Ovary (tissue), 9 donors: Measurements from ENCODE around the gene DLX3. TPM values are rescaled to one million over a fixed set of nuclear protein-coding genes. Genes with fewer than 3 reads are reported as not detected.

Experiments
- DNase-seq, 5 donors: peaks; one replicate each; pipeline ENCODE4 v3.0.0-alpha.2; 2019 to 2020
- H3K27ac ChIP-seq, 2 donors: fragments of 200-600 bp; one replicate each; pipeline versions ENCODE4 v1.5.1 to v1.8.0; 2019 to 2022
- H3K27me3 ChIP-seq: fragments of 200-600 bp; one replicate; pipeline ENCODE4 v1.8.0; 2022
- H3K36me3 ChIP-seq: fragments of 200-600 bp; sonication (generic); one replicate; pipeline ENCODE4 v1.5.1; 2019
- H3K4me1 ChIP-seq: one replicate; pipeline ENCODE4 v1.8.1; 2013; ENCODE audit warnings: mild to moderate bottlenecking, moderate library complexity; ENCODE audit not compliant: insufficient read depth
- H3K4me3 ChIP-seq: fragments of 200-600 bp; sonication (generic); one replicate; pipeline ENCODE4 v1.5.1; 2017
- H3K9me3 ChIP-seq, 2 donors: fragments of 200-600 bp in 1 of 2; sonication (generic) in 1 of 2; one replicate each; pipeline versions ENCODE4 v1.5.1 to v1.8.1; 2013 to 2019; ENCODE audit warnings: mild to moderate bottlenecking in 1 of 2, moderate library complexity in 1 of 2
- EP300 ChIP-seq: sonication (generic); formaldehyde crosslinking; IDR thresholded peaks from one replicate; pipeline ENCODE4 v1.6.1; 2017; ENCODE audit warnings: antibody characterized with exemption
- POLR2A ChIP-seq: fragments of 450-650 bp; IDR thresholded peaks from one replicate; pipeline ENCODE4 v1.6.1; 2017; ENCODE audit warnings: antibody characterized with exemption, mild to moderate bottlenecking, moderate library complexity
- WGBS, 3 donors: extraction: QIAGEN DNeasy Blood & Tissue Kit in 1 of 3; methylation state at CpG; one replicate each; pipeline versions ENCODE4 v1.1.5 to v1.1.7; 2013 to 2017; 5-methylcytosine and 5-hydroxymethylcytosine counted together
- intact Hi-C, 4 donors: fragments of 100-400 bp; cut with DNase I; formaldehyde crosslinking; loops; one replicate each; pipeline versions ENCODE4 v1.11.0 to v1.15.1; 2022 to 2023
- polyA plus RNA-seq, 2 donors: library from polyadenylated mRNA; stranded (reverse); fragments of 200-250 nt in 1 of 2; fragments of 350-450 nt in 1 of 2; fragmentation: Illumina TruSeq in 1 of 2; extraction: RNeasy Lipid Tissue Mini Kit (QIAGEN cat#74804) in 1 of 2; gene quantifications; one replicate each; pipeline ENCODE4 v1.2.3, GENCODE V29; 2013 to 2014
- total RNA-seq, 7 donors: library from RNA; depleted of rRNA in 2 of 7; stranded (reverse); fragments of >200 nt in 2 of 7; fragmentation: NEBNext Ultra II Directional in 3 of 7; extraction: Animal tissue kit (Norgen Biotek cat#: 25700) in 3 of 7; gene quantifications; one replicate each; pipeline versions ENCODE4 v1.1.0 to v1.2.4, GENCODE V29; 2016 to 2023
- TF ChIP-seq, protein P1 (sequence below), 3 donors: fragments of 450-650 bp in 2 of 3; fragments of 200-600 bp in 1 of 3; IDR thresholded peaks; one replicate each; pipeline versions ENCODE4 v1.5.1 to v1.8.0; 2016 to 2022; ENCODE audit warnings: antibody characterized with exemption in 3 of 3, mild to moderate bottlenecking in 1 of 3
- donor health status: DM: no; HTN: no; CAD: no; lungs with moderate emphysema.
- donor health status: DM: no; HTN: no; CAD: no.
- donor health status: Bipolar disorder and iron deficiency.
- donor health status: DM: yes; HTN: yes; CAD: no.
- donor health status: DM: no; HTN: no; CAD: no.
- donor health status: DM: yes; HTN: yes; CAD: no.

The DLX3 gene
- total and polyA plus RNA-seq, 9 donors, result 0.10 to 1.3 (median 0.28) TPM; not detected in 1

DNA sequence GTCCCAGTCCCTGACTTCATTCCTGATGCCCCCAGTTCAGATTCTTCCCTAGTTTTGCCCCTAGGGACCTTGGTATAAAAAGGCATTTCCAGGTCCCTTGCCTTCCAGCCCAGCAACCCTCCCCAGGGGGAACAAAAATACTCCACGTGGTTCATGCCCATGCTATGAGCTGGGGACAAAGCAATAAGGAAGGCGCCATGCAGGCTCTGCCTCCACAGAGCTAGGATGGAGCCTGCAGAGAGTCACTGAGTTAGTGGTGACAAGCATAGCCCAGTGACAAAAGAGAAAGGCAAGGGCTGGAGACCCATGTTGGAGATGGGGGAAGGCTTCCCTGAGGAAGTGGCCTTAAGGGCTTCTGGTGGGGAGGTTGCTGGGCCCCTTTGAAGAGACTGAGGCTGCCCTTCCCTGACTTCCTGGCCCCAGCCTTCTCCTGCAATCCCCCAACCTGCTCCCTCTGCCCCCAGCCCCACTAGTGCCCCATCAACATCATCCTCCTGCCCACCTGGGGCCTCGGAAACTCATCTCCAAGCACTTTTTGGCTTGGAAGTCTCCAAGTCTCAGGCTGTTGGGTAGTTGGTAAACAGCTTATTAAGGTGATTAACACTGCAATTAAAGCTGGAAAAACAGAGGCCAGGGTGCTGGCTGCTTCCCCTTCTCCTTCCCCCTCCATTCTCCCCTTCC is 9.6 kb downstream of the DLX3 start:
- TF ChIP-seq, protein P1, sequence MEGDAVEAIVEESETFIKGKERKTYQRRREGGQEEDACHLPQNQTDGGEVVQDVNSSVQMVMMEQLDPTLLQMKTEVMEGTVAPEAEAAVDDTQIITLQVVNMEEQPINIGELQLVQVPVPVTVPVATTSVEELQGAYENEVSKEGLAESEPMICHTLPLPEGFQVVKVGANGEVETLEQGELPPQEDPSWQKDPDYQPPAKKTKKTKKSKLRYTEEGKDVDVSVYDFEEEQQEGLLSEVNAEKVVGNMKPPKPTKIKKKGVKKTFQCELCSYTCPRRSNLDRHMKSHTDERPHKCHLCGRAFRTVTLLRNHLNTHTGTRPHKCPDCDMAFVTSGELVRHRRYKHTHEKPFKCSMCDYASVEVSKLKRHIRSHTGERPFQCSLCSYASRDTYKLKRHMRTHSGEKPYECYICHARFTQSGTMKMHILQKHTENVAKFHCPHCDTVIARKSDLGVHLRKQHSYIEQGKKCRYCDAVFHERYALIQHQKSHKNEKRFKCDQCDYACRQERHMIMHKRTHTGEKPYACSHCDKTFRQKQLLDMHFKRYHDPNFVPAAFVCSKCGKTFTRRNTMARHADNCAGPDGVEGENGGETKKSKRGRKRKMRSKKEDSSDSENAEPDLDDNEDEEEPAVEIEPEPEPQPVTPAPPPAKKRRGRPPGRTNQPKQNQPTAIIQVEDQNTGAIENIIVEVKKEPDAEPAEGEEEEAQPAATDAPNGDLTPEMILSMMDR (IDR thresholded peaks at IDR 0.05), result no peak
- TF ChIP-seq EP300, result no peak
- no peak for TF ChIP-seq POLR2A

DNA sequence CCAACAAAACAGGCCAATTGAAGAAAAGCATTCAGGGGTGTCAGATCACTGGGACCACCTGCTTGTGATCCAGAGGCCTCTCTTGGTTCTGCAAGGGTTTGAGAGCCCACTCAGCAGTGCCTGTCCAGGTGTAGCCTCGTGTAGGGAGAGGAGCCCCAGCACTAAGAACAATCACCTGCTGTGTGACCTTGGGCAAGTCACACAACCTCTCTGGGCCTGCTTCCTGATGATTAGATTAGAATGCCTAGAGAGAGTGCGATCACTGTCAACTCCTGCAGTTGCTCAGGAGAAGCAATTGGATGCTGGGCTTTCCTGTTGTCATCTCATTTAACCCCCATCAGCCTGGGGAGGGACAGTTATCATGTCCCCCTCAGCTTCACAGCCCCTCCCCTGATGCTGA is 10.2 kb downstream of the DLX3 start:
- H3K4me1 ChIP-seq, result peaks cover 3% of the 10 kb centered on the region
- no peaks in the 10 kb centered on the region for H3K27me3 ChIP-seq
- WGBS, 3 donors, result 55 to 58% (median 56%) methylated on average over 2 of the region's 2 CpGs
- no peaks in the 10 kb centered on the region for H3K36me3 ChIP-seq
- no peaks in the 10 kb centered on the region for H3K9me3 ChIP-seq
- no peak for TF ChIP-seq POLR2A
- TF ChIP-seq, protein P1 (IDR thresholded peaks at IDR 0.05), result no peak
- TF ChIP-seq EP300, result no peak
- no peak overlapping the region for H3K27ac ChIP-seq
- intact Hi-C loops, result loop anchor here in 1 of 4 donors (10.0 kb wide), 1 partner anchor 280 kb away; the partner anchor contains the start of gene SLC35B1
- H3K4me3 ChIP-seq, result no peak overlapping the region
- DNase-seq, result no peak

More for the DNA sequence above, 9.6 kb downstream of the DLX3 start:
- Histone ChIP-seq H3K27me3 (no peaks in the 10 kb centered on the region), H3K4me1 (peaks cover 3% of the 10 kb centered on the region), H3K27ac (no peak overlapping the region), H3K9me3 (no peaks in the 10 kb centered on the region), H3K4me3 (no peak overlapping the region), H3K36me3 (no peaks in the 10 kb centered on the region)
- 60 to 62% (median 61%) methylated on average over 3 of the region's 3 CpGs for WGBS, 3 donors
- no peak for DNase-seq
- intact Hi-C loops, result loop anchor here in 1 of 4 donors (10.0 kb wide), 1 partner anchor 281 kb away; the partner anchor contains the start of gene SLC35B1

DNA sequence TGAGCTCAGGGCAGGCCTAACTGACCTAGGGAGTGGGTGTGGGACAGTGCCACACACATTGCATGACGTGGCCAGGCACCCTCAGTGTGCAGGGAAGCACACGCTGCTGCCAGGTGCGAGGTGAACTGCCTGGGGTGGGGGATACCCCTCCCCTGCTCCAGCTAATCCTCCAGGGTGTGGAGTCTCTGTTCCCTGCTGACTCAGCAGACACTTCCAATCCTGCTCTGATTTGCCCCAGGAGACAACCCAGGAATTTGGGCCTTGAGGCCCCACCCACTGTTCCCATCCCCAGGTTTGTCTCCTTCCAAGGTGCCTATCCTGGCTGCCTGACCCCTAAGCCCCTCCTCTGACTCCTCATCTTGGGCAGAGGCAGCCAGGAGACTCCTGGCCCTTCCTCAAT is 10.7 kb downstream of the DLX3 start:
- Histone ChIP-seq H3K4me3 (no peak overlapping the region), H3K4me1 (peaks cover 3% of the 10 kb centered on the region), H3K27ac (no peak overlapping the region), H3K36me3 (no peaks in the 10 kb centered on the region), H3K27me3 (no peaks in the 10 kb centered on the region), H3K9me3 (no peaks in the 10 kb centered on the region)
- no peak for DNase-seq
- intact Hi-C loops, result loop anchor here in 1 of 4 donors (10.0 kb wide), 1 partner anchor 279 kb away; the partner anchor contains the start of gene SLC35B1
- TF ChIP-seq EP300 (no peak), POLR2A (no peak)
- TF ChIP-seq, protein P1 (IDR thresholded peaks at IDR 0.05), result no peak
- WGBS, 3 donors, result 70 to 77% (median 74%) methylated on average over 3 of the region's 3 CpGs

DNA sequence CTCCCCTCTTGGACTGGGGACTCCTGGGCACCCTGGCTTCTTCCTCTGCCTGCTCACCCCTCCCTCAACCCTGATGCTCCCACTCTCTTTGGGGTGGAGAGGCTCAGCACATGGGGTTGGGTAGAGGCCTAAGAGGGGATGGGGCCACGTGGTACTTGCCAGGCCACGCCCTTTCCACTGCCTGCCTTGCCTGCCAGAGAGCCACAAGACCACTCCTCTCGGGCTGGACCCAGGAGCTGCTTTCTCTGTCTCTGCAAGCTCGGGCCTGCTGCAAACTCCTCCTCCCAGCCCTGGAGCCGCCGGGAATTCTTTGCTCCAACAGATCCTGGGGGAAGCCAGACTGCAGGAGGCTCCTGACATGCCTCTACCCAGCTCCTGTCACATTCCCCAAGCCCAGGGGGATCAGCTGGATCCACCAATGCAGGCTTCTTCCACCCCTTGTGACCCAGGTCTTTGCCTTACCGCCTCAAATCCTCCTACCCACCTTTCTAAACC is 14.3 kb downstream of the DLX3 start:
- H3K4me1 ChIP-seq, result no peaks in the 10 kb centered on the region
- no peaks in the 10 kb centered on the region for H3K9me3 ChIP-seq
- WGBS, 3 donors, result 40 to 44% (median 42%) methylated on average over 7 of the region's 7 CpGs
- no peak overlapping the region for H3K4me3 ChIP-seq
- no peak overlapping the region for H3K27ac ChIP-seq
- no peak for DNase-seq
- TF ChIP-seq, protein P1 (IDR thresholded peaks at IDR 0.05), result no peak
- TF ChIP-seq POLR2A, result no peak
- TF ChIP-seq EP300, result no peak
- intact Hi-C loops, result loop anchor here in 1 of 4 donors (10.0 kb wide), 1 partner anchor 276 kb away; the partner anchor contains the start of gene SLC35B1
- no peaks in the 10 kb centered on the region for H3K27me3 ChIP-seq
- H3K36me3 ChIP-seq, result no peaks in the 10 kb centered on the region
